Measurements from ENCODE around the gene NMNAT2.

- TF ChIP-seq YY1 (IDR thresholded peaks at IDR 0.05; ENCODE audit: low read depth) = no peak
- no peak for TF ChIP-seq CEBPB (IDR thresholded peaks at IDR 0.05)
- TF ChIP-seq, protein P1, sequence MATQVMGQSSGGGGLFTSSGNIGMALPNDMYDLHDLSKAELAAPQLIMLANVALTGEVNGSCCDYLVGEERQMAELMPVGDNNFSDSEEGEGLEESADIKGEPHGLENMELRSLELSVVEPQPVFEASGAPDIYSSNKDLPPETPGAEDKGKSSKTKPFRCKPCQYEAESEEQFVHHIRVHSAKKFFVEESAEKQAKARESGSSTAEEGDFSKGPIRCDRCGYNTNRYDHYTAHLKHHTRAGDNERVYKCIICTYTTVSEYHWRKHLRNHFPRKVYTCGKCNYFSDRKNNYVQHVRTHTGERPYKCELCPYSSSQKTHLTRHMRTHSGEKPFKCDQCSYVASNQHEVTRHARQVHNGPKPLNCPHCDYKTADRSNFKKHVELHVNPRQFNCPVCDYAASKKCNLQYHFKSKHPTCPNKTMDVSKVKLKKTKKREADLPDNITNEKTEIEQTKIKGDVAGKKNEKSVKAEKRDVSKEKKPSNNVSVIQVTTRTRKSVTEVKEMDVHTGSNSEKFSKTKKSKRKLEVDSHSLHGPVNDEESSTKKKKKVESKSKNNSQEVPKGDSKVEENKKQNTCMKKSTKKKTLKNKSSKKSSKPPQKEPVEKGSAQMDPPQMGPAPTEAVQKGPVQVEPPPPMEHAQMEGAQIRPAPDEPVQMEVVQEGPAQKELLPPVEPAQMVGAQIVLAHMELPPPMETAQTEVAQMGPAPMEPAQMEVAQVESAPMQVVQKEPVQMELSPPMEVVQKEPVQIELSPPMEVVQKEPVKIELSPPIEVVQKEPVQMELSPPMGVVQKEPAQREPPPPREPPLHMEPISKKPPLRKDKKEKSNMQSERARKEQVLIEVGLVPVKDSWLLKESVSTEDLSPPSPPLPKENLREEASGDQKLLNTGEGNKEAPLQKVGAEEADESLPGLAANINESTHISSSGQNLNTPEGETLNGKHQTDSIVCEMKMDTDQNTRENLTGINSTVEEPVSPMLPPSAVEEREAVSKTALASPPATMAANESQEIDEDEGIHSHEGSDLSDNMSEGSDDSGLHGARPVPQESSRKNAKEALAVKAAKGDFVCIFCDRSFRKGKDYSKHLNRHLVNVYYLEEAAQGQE (IDR thresholded peaks at IDR 0.05; ENCODE audit: low read depth) = no peak
- TF ChIP-seq EGR1 (IDR thresholded peaks at IDR 0.05) = no peak
- TF ChIP-seq ZBTB7A (IDR thresholded peaks at IDR 0.05; ENCODE audit: low read depth) = no peak
These were observed 27.6 kb downstream of the NMNAT2 start for GRCh38 chr1:183390561-183390960.

Data from Ishikawa (cell line).